ENCODE measurements around the gene GDF2.

DNA sequence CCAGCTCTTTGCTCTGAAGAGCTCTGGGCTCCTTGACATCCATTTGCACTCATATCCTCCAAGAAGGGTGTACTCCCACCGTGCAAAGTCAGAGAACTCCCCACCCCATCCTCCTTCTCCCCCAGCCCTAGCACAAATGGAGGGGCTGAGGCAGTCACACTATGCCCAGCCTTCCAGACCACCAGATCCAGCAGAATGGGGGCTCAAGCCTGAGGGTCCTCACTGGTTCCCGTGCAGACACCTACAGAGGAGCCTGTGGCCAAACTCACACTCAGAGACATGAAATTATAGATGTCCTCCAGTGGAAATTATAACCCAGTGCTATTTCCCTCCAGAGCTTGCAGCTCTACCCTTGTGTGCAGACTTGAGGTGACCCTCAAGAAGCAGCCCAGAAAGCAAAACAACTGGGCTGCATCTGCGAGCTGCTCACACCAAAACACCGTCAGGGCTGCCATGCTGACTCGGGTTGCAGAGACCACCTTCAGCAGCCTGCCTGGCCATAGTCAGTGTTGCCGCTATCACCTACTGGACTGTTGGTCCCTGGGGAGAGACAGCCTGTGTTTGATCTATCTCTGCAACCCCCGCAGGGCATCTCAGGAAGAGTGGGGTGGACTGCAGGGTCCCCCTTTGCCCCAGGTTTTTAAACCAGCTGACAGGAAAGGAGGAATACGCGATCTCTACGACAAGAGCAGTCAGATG is 54.4 kb downstream of the GDF2 start:
- TF ChIP-seq POLR2A (IDR thresholded peaks at IDR 0.05), result no peak
- TF ChIP-seq, protein P1, sequence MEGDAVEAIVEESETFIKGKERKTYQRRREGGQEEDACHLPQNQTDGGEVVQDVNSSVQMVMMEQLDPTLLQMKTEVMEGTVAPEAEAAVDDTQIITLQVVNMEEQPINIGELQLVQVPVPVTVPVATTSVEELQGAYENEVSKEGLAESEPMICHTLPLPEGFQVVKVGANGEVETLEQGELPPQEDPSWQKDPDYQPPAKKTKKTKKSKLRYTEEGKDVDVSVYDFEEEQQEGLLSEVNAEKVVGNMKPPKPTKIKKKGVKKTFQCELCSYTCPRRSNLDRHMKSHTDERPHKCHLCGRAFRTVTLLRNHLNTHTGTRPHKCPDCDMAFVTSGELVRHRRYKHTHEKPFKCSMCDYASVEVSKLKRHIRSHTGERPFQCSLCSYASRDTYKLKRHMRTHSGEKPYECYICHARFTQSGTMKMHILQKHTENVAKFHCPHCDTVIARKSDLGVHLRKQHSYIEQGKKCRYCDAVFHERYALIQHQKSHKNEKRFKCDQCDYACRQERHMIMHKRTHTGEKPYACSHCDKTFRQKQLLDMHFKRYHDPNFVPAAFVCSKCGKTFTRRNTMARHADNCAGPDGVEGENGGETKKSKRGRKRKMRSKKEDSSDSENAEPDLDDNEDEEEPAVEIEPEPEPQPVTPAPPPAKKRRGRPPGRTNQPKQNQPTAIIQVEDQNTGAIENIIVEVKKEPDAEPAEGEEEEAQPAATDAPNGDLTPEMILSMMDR (IDR thresholded peaks at IDR 0.05 in 4 of 5, conservative IDR thresholded peaks at IDR 0.05 in 1 of 5), result no peak
